Activated naive CD8-positive, alpha-beta T cell treated with anti-CD3 and anti-CD28 coated beads, Interleukin-2, amount 10 ng/mL, durations not matched to agents 7 days and 5 days (primary cell): ENCODE measurements around the gene PARP11. TPM values are rescaled to one million over a fixed set of nuclear protein-coding genes. Genes with fewer than 3 reads are reported as not detected.

ENCODE experiments used
- ATAC-seq: fragments of 150-1000 bp; cut with Tn5 transposase; one replicate; pipeline ENCODE4 v1.10.0; 2021; ENCODE audit warnings: low read depth, moderate library complexity
- POLR2A ChIA-PET: fragments of 350-600 bp; sonication (Branson Sonifier 250); formaldehyde crosslinking; loops from one replicate; lab custom pipeline; 2021; ENCODE audit warnings: antibody characterized with exemption; lab: Charles Lee
- DNase-seq: peaks from one replicate; pipeline ENCODE4 v3.0.0; 2021
- H3K27ac Mint-ChIP-seq: one replicate; pipeline ENCODE4 v1.8.0; 2022; ENCODE audit warnings: mild to moderate bottlenecking, mixed read lengths
- H3K27me3 Mint-ChIP-seq: one replicate; pipeline ENCODE4 v1.8.0; 2022; ENCODE audit warnings: mild to moderate bottlenecking, moderate library complexity, mixed read lengths
- H3K36me3 Mint-ChIP-seq: one replicate; pipeline ENCODE4 v1.8.0; 2021; ENCODE audit warnings: mild to moderate bottlenecking, mixed read lengths
- H3K4me1 Mint-ChIP-seq: one replicate; pipeline ENCODE4 v1.8.0; 2021; ENCODE audit warnings: mixed read lengths
- H3K4me3 Mint-ChIP-seq: one replicate; pipeline ENCODE4 v1.8.0; 2022; ENCODE audit warnings: mild to moderate bottlenecking, moderate library complexity, mixed read lengths
- H3K9me3 Mint-ChIP-seq: one replicate; pipeline ENCODE4 v1.8.0; 2021; ENCODE audit warnings: mixed read lengths
- total RNA-seq, 2 experiments: library from RNA; stranded (reverse); gene quantifications; one replicate each; pipeline ENCODE4 v1.2.3, GENCODE V29; 2021

The PARP11 gene
- total RNA-seq, 2 experiments from 2014 or later: 40.2 to 40.7 TPM

GRCh38 chr12:3768911-3769447, 104.2 kb downstream of the PARP11 start:
- peaks cover 5% of the 10 kb centered on the region for H3K36me3 Mint-ChIP-seq
- H3K9me3 Mint-ChIP-seq: no peaks in the 10 kb centered on the region
- no peak for DNase-seq
- peaks cover 5% of the 10 kb centered on the region for H3K4me1 Mint-ChIP-seq
- POLR2A ChIA-PET: no interaction called here
- H3K27me3 Mint-ChIP-seq: peaks cover 2% of the 10 kb centered on the region
- ATAC-seq: no peak
- H3K4me3 Mint-ChIP-seq: no peak overlapping the region
- no peak overlapping the region for H3K27ac Mint-ChIP-seq

GRCh38 chr12:3761116-3761735, 112.0 kb downstream of the PARP11 start:
- DNase-seq (no peak), ATAC-seq (no peak)
- Mint-ChIP-seq H3K9me3 (peaks cover 2% of the 10 kb centered on the region), H3K36me3 (peaks cover 14% of the 10 kb centered on the region), H3K4me3 (no peak overlapping the region), H3K27ac (no peak overlapping the region), H3K4me1 (no peaks in the 10 kb centered on the region), H3K27me3 (no peaks in the 10 kb centered on the region)
- POLR2A ChIA-PET: no interaction called here

DNA sequence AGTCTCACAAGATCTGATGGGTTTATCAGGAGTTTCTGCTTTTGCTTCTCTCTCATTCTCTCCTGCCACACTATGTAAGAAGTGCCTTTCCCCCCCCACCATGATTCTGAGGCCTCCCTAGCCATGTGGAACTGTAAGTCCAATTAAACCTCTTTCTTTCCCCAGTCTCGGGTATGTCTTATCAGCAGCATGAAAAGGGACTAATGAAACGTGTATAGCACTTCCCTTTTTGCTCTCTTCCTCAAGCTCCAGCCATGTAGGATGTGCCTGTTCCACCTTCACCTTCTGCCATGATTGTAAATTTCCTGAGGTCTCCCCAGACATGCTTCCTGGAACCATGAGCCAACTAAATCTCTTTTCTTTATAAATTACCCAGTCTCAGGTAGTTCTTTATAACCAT, 113.3 kb downstream of the PARP11 start:
- H3K36me3 Mint-ChIP-seq: peaks cover 14% of the 10 kb centered on the region
- H3K4me3 Mint-ChIP-seq: no peak overlapping the region
- H3K4me1 Mint-ChIP-seq: peaks cover 3% of the 10 kb centered on the region
- ATAC-seq (no peak), DNase-seq (no peak)
- H3K9me3 Mint-ChIP-seq: peaks cover 2% of the 10 kb centered on the region
- no peaks in the 10 kb centered on the region for H3K27me3 Mint-ChIP-seq
- POLR2A ChIA-PET: no interaction called here
- H3K27ac Mint-ChIP-seq: no peak overlapping the region

Other genes with a start within 250 kb of the PARP11 start
- 10 to 100 TPM; 35.3 to 36.9 TPM for gene CRACR2A, start 120.3 kb downstream of the PARP11 start, total RNA-seq